Brain microvascular endothelial cell (primary cell): Measurements from ENCODE around the gene ZNF785.

ENCODE experiments used
- DNase-seq: peaks from one replicate; pipeline ENCODE4 v3.0.0-alpha.2; 2020
- H3K27ac ChIP-seq: fragments of 250-450 bp; sonication (Bioruptor Pico); 2 replicates; pipeline ENCODE4 v1.5.1; 2020; ENCODE audit warnings: mild to moderate bottlenecking, moderate library complexity
- H3K27me3 ChIP-seq: fragments of 250-450 bp; sonication (Bioruptor Pico); replicated peaks from 2 replicates; pipeline ENCODE4 v1.5.1; 2020; ENCODE audit warnings: mild to moderate bottlenecking
- H3K36me3 ChIP-seq: fragments of 250-450 bp; sonication (Bioruptor Pico); replicated peaks from 2 replicates; pipeline ENCODE4 v1.5.1; 2020; ENCODE audit warnings: mild to moderate bottlenecking
- H3K4me3 ChIP-seq: 2 replicates; pipeline ENCODE4 v1.5.1; 2011; ENCODE audit warnings: low read depth, mild to moderate bottlenecking, control low read depth, low read length, moderate library complexity
- CTCF ChIP-seq: IDR thresholded peaks from 2 replicates; pipeline ENCODE4 v1.5.1; 2011; ENCODE audit warnings: low read depth, mild to moderate bottlenecking, moderate library complexity, low read length, control low read depth, inconsistent platforms; ENCODE audit errors: missing control alignments
- in situ Hi-C: cut with HindIII; loops from 2 replicates; pipeline ENCODE4 v1.10.0; 2017; ENCODE audit warnings: low sequenced_read_pairs, low pct_ligation_motif_present

ZNF785 gene

GRCh38 chr16:30532285-30533145 lies 53.0 kb downstream of the ZNF785 start:
- no peak for TF ChIP-seq CTCF
- in situ Hi-C loops: no loop called here
- no peaks in the 10 kb centered on the region for H3K27me3 ChIP-seq
- H3K27ac ChIP-seq: no peak overlapping the region
- H3K36me3 ChIP-seq: no peaks in the 10 kb centered on the region
- no peak overlapping the region for H3K4me3 ChIP-seq
- DNase-seq: no peak
